Natural killer cell (primary cell): Measurements from ENCODE around the gene IRF4. TPM values are rescaled to one million over a fixed set of nuclear protein-coding genes. Genes with fewer than 3 reads are reported as not detected.

Experiments used
- ATAC-seq, 3 donors: fragments of 150-1000 bp in 2 of 3; fragments of 200-7000 bp in 1 of 3; cut with Tn5 transposase; 1 replicate in 1 of 3; 2 replicates in 2 of 3; pipeline ENCODE4 v1.10.0; 2021; ENCODE audit warnings: mild to moderate bottlenecking in 2 of 3, moderate library complexity in 2 of 3
- DNase-seq, 2 donors: peaks; one replicate each; pipeline versions ENCODE4 v3.0.0 to v3.0.0-alpha.2; 2013 to 2021; ENCODE audit warnings: mixed read lengths in 1 of 2
- H3K27ac ChIP-seq: one replicate; pipeline ENCODE4 v1.5.1; 2013; ENCODE audit warnings: mild to moderate bottlenecking, low read length
- H3K27me3 ChIP-seq: one replicate; pipeline ENCODE4 v1.6.1; 2013; ENCODE audit warnings: low read length; ENCODE audit not compliant: control insufficient read depth, insufficient read depth
- H3K36me3 ChIP-seq: one replicate; pipeline ENCODE4 v1.6.1; 2013; ENCODE audit warnings: low read length; ENCODE audit not compliant: control insufficient read depth, insufficient read depth
- H3K4me1 ChIP-seq: one replicate; pipeline ENCODE4 v1.6.1; 2013; ENCODE audit warnings: low read length; ENCODE audit not compliant: control insufficient read depth, insufficient read depth
- H3K4me3 ChIP-seq: one replicate; pipeline ENCODE4 v1.5.1; 2013; ENCODE audit warnings: low read length
- H3K9me3 ChIP-seq: one replicate; pipeline ENCODE4 v1.6.1; 2013; ENCODE audit warnings: low read length; ENCODE audit not compliant: control insufficient read depth, insufficient read depth
- H3K27ac Mint-ChIP-seq, 2 donors: one replicate each; pipeline ENCODE4 v1.8.0; 2022; ENCODE audit warnings: mild to moderate bottlenecking in 2 of 2, mixed read lengths in 2 of 2, moderate library complexity in 1 of 2
- H3K27me3 Mint-ChIP-seq, 2 donors: one replicate each; pipeline ENCODE4 v1.8.0; 2022; ENCODE audit warnings: low read depth in 2 of 2, mixed read lengths in 2 of 2
- H3K36me3 Mint-ChIP-seq: one replicate; pipeline ENCODE4 v1.8.0; 2022; ENCODE audit warnings: mixed read lengths
- H3K4me1 Mint-ChIP-seq, 2 donors: one replicate each; pipeline ENCODE4 v1.8.0; 2022; ENCODE audit warnings: mixed read lengths in 2 of 2
- H3K4me3 Mint-ChIP-seq: one replicate; pipeline ENCODE4 v1.8.0; 2022; ENCODE audit warnings: mild to moderate bottlenecking, moderate library complexity, mixed read lengths
- H3K9me3 Mint-ChIP-seq, 2 donors: one replicate each; pipeline ENCODE4 v1.8.0; 2022; ENCODE audit warnings: mixed read lengths in 2 of 2
- CTCF ChIP-seq: fragments of 200-600 bp; IDR thresholded peaks from one replicate; pipeline ENCODE4 v1.8.0; 2022; ENCODE audit warnings: antibody characterized with exemption
- WGBS: methylation state at CpG from one replicate; pipeline ENCODE4 v1.1.7; 2013; ENCODE audit warnings: missing lambda C conversion rate; ENCODE audit not compliant: insufficient coverage; 5-methylcytosine and 5-hydroxymethylcytosine counted together
- intact Hi-C: fragments of 100-400 bp; cut with micrococcal nuclease; formaldehyde crosslinking; loops from one replicate; pipeline ENCODE4 v1.14.2; 2022
- total RNA-seq, 4 donors: library from RNA; stranded (reverse); fragments of 120-200 nt in 1 of 4; gene quantifications; one replicate each; pipeline versions ENCODE4 v1.2.3 to v1.2.4, GENCODE V29; 2013 to 2022

Gene IRF4
- total RNA-seq, 3 donors from 2014 or later (not counting 1 experiment from before 2014, with no cell fraction given) = 3.5 to 37.5 (median 3.5) TPM

GRCh38 chr6:445571-446417 lies 54.2 kb downstream of the IRF4 start:
- Histone ChIP-seq H3K9me3 (no peaks in the 10 kb centered on the region), H3K36me3 (no peaks in the 10 kb centered on the region), H3K4me1 (peaks cover 34% of the 10 kb centered on the region), H3K27me3 (no peaks in the 10 kb centered on the region), H3K27ac (no peak overlapping the region), H3K4me3 (no peak overlapping the region)
- no peaks in the 10 kb centered on the region for H3K36me3 Mint-ChIP-seq
- H3K4me3 Mint-ChIP-seq = peak overlapping the region; percentile 50
- DNase-seq = peak in 1 of 2 donors; percentile 21
- no peak for TF ChIP-seq CTCF
- intact Hi-C loops = no loop called here
- WGBS = 70% methylated on average over 11 of the region's 11 CpGs
- H3K27ac Mint-ChIP-seq = peak overlapping the region in 1 of 2 donors; percentile 85
- peaks cover 23 to 27% of the 10 kb centered on the region in 2 donors for H3K4me1 Mint-ChIP-seq
- no peaks in the 10 kb centered on the region for H3K9me3 Mint-ChIP-seq
- H3K27me3 Mint-ChIP-seq = no peaks in the 10 kb centered on the region
- no peak for ATAC-seq

GRCh38 chr6:446418-447366 lies 55.1 kb downstream of the IRF4 start:
- Mint-ChIP-seq H3K4me1 (peaks cover 23 to 27% of the 10 kb centered on the region in 2 donors), H3K27ac (peak overlapping the region in 1 of 2 donors; percentile 85), H3K9me3 (no peaks in the 10 kb centered on the region), H3K27me3 (no peaks in the 10 kb centered on the region), H3K4me3 (no peak overlapping the region), H3K36me3 (no peaks in the 10 kb centered on the region)
- DNase-seq (peak; percentile 29 to 86), ATAC-seq (peak; percentile 40 to 70 (median 57))
- H3K36me3 ChIP-seq = no peaks in the 10 kb centered on the region
- H3K4me3 ChIP-seq = no peak overlapping the region
- no peaks in the 10 kb centered on the region for H3K27me3 ChIP-seq
- TF ChIP-seq CTCF = no peak
- intact Hi-C loops = no loop called here
- no peak overlapping the region for H3K27ac ChIP-seq
- WGBS = 69% methylated on average over 27 of the region's 28 CpGs
- peaks cover 34% of the 10 kb centered on the region for H3K4me1 ChIP-seq
- H3K9me3 ChIP-seq = no peaks in the 10 kb centered on the region

- Mint-ChIP-seq H3K27ac (no peak overlapping the region), H3K4me3 (no peak overlapping the region), H3K9me3 (no peaks in the 10 kb centered on the region), H3K27me3 (no peaks in the 10 kb centered on the region), H3K36me3 (no peaks in the 10 kb centered on the region), H3K4me1 (peaks cover 23 to 27% of the 10 kb centered on the region in 2 donors)
- no peaks in the 10 kb centered on the region for H3K9me3 ChIP-seq
- DNase-seq (peak in 1 of 2 donors; percentile 43), ATAC-seq (no peak)
- H3K4me1 ChIP-seq = peaks cover 34% of the 10 kb centered on the region
- TF ChIP-seq CTCF = no peak
- no peak overlapping the region for H3K4me3 ChIP-seq
- H3K36me3 ChIP-seq = no peaks in the 10 kb centered on the region
- H3K27me3 ChIP-seq = no peaks in the 10 kb centered on the region
- intact Hi-C loops = no loop called here
- H3K27ac ChIP-seq = no peak overlapping the region
- 79% methylated on average over 28 of the region's 29 CpGs for WGBS
These were observed 56.0 kb downstream of the IRF4 start for GRCh38 chr6:447381-448165.
